GM18868 (cell line): Measurements from ENCODE around the gene ATP6V1C2.
"Not testable (repeated sequence)": the region's sequence is repeated elsewhere in the genome, so short reads cannot be mapped to it uniquely, and the experiment has no call there.

ENCODE experiments used
- ATAC-seq: cut with Tn5 transposase; IDR thresholded peaks from one replicate; pipeline ENCODE4 v1.9.1; 2021; ENCODE audit warnings: mild to moderate bottlenecking, moderate library complexity; ENCODE audit not compliant: unreplicated experiment

The ATP6V1C2 gene

DNA sequence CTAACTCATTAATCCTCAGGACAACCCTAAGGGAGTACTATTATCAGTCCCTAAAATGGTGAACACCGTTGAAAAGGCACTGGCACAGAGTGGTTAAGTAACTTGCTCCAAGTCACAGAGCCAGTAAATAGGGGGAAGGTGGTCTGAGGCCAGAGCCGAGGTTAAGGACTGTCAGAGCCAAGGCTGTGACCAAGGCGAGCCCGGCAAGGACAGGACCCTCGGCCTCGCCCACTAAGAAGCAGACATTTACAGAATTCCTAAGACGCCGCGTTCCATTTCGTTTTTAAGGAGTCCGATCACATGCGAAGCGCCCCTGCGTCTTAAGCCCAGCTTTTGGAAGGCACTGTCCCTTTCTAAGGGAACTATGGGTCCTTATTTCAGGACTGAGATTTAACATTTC is 90.1 kb downstream of the ATP6V1C2 start:
- no peak for ATAC-seq

DNA sequence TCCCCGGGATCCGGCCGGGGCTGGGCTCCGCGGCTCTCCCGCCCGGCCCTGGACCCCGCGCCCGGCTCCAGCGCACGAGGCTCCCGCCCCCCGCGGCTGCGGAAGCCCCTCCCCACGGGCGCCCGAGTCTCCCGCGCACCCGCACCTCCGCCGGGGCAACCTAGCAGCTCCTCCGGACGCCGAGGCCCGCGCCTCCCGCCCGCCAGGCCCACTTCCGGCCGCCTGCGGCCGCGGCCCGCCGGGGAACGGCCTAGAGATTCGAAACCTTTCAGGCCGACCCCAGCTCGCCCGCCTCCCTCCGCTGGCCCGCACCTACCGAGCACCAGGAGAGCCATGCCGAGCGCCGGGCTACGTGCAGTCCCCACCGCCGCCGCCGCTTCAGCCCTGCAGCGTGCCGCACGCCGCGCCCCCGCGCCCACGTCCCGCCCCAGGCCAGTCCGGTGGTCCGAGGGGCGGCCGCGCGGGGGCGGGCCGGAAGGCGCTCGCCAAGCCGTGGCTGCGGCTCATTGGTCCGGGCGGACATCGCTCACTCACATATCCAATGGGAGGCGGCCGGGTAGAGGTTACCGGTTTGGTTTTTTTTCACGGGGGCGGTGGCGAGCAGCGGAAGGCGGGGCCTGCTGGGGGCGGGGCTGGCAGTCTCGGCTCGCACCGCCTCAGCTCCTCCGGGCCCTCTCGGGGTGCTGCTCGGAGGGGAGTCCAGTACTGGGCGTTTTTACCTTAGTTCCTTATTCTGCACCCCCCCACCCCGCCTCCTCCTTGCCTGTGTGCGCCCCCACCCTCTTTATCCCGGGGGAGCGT is 91.1 kb downstream of the ATP6V1C2 start, which contains the start of gene PDIA6:
TSS of gene PDIA6 (minus strand) at position 424 of the 801 bp plus-strand sequence. CDS start at position 335, 89 bp downstream.
- peak; percentile 88 for ATAC-seq

DNA sequence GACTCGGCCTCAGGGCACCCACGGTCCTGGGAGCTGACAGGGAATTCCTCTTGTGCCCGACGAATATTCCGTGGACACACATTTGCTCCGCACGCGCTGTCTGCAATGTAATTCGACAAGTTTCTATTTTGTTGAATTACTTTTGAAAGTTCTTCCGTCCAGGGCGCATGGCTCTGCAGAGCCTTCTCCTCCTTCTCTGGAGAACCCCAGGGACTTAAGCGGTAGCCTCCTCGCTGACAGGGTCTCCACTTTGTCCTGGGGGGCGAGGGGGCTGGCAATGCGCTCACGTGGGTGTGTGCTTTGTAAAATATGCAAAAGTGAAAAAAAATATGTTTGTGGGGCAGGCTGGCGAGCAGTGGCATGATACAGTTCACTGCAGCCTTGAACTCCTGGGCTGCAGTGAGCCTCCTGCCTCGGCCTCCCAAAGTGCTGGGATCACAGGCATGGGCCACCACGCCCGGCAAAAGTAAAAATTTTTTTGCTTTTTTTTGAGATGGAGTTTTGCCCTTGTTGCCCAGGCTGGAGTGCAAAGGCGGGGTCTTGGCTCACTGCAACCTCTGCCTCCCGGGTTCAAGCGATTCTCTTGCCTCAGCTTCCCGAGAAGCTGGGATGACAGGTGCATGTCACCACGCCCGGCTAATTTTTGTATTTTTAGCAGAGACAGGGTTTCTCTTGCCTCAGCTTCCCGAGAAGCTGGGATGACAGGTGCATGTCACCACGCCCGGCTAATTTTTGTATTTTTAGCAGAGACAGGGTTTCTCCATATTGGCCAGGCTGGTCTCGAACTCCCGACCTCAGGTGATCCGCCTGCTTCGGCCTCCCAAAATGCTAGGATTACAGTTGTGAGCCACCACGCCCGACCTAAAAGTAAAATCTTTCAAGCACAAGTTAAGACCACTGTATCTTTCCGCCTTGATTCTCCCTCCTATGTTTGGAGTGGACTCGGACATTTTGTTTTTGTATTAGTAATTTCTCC is 92.0 kb downstream of the ATP6V1C2 start:
- ATAC-seq, result not testable (repeated sequence)

DNA sequence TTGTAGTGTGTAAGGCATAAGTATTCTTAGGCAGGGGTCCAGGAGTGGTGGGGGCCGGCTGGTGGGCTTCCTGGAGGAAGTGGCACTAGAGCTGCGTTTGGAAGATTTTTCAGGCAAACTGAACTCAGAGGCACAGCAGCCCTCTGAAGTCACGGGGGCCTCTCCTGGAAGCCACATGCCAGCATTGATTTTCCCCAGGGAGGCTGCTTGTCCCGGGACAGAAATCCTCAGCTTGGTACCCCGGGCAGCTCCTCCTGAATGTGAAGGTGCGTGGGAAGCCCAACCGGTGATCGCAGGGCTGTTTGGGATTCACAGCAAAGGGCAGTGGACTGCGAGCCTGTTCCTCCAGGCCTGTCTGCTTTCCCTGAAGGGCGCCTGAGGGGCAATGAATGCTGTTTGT is 92.7 kb downstream of the ATP6V1C2 start:
- no peak for ATAC-seq

DNA sequence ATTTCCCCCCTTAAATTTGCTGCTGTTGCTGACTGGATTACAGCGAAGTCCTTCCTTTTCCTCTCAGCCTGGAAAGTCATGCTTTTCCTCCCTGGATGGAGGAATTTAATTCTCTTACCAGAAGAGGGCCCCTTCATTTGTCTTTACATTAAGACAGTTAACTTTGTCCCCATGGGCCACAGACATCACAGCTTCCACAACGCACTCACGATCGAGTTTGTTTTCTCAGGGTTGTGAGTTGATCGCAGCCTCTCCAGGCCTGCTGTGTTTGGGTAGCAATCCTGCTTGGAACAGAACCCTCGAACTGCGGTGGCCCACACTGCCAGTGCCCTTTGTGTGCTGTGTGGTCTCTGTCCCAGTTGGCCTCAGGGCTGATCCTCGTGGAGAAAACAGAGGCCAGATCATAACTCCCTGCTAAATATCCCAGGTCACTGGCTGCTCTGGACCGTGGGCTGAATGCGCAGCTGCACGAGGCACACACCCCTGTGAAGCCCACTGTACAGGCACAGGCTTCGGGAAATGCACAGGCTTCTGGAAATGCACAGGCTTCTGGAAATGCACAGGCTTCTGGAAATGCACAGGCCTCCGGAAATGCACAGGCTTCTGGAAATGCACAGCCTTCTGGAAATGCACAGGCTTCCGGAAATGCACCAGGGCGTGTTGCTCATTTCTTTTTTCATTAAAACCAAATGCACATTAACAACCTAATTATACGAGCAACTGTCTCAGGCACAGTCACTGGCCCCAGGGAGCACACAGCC is 93.3 kb downstream of the ATP6V1C2 start:
- no peak for ATAC-seq

DNA sequence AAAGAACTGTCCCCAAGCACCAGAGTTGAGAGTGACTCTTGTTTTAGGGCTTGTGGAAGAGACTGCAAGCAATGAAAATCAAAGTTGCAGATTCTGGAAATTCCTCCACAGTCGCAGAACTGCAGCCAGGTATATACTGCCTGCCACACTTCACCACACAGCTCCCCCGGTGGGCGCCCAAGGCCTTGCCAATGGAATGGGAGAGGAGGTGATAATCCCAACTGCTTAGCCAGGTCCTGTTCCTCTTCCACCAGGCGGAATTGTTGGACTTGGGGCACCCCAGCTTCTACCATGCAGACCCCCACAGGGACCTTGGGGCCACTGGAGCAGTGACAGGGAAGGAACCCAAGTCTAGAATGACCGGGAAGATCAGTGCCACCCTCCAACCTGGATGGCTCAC is 96.0 kb downstream of the ATP6V1C2 start:
- no peak for ATAC-seq

DNA sequence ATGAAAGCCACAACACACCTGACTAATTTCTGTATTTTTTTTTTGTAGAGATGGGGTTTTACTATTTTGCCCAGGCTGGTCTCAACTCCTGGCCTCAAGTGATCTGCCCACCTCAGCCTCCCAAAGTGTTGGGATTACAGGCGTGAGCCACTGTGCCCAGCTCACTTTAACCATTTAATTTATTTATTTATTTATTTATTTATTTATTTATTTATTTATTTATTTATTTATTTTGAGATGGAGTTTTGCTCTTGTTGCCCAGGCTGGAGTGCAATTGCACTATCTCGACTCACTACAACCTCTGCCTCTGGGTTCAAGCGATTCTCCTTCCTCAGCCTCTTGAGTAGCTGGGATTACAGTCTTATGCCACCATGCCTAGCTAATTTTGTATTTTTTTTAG is 96.9 kb downstream of the ATP6V1C2 start:
- not testable (repeated sequence) for ATAC-seq

DNA sequence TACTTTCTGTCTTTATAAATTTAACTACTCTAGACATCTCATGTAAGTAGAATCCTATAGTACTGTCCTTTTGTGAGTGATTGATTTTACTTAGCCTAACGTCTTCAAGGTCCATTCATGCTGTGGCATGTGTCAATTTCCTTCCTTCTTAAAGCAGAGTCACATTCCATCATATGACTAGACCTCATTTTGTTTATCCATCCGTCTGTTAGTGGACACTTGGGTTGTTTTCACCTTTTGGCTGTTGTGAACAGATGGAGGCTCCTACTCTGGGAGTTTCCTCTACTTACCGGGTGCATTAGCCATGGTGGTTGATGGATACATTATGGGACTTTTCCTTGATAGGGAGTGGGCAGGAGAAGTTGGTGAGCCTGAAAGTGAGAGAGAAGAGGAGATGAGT is 97.6 kb downstream of the ATP6V1C2 start:
- no peak for ATAC-seq

DNA sequence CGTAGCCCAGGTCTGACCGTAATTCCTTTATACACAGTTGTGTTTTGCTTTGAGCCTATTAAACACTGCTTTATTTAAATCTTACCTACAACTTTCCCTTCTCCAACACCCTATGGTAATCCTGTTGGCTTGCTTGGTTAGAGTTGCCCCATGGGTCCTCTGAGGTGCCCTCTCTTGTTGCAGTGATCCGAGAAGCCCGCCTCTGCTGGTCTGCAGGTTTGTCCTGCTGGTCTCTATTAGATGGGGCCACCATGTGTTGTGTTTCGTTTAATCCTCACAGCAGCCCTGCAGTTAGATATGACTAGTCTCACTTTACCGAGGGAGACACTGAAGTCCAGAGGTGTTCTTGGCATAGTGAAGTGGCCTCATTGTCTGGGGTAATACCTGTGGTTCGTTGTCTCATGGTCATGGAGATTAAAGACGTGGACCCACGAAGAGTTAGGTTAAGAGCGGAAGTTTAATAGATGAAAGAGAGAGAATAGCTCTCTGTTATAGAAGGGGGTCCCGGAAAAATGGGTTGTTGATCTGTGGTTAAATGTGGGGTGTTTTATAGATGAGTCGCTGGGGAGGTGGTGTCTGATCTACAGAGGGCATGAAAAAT is 98.4 kb downstream of the ATP6V1C2 start:
- no peak for ATAC-seq

DNA sequence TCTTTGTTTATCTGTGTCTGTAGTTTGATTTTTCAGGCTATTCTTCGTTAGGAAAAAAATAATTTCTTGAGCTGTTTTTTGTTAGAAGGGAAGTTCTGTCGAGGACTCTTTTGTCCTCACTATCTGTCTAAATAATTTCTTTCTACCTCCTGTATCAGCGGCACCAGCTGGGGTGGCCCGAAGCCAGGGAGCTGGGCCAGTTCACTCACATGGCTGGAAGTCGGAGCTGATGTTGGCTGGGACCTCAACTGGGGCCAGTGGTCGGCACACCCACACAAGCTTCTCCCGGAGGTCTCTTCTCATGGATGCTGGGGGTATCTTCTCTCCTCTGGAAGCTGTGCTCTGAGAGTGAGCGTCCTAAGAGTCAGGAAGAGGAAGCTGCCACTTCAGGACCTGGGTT is 99.1 kb downstream of the ATP6V1C2 start:
- ATAC-seq, result no peak

DNA sequence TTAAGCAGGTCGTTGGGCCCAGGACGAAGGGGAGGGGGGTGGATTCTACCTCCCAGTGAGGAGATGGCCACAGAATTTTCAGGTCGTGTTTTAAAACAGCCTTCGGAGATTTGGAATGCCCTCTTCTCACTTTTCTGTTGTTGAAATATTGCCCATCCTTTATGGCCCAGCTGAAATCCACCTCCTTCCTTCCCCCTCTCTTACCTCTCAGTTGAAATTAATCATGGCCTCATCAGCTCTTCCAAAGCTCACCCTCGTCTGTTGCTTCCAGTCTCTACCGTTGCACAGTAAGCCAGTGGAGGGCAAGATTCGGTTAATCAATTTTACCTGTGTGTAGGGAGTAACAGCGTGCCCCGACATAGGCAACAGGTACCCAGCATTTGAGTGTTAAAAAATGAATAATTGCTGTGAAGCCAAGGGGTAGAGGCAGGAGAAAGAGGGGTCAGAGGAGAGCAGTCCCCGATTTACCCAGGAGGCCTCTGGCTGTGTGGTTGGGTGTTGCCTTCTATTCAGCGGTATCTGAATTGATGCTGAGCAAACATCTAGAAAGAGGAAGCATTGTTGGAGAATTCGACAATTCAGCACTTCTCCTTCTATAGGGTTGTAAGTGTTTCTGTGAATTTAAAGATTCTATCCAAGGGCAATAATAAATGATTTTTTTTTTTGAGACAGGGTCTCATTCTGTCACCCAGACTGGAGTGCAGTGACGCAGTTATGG is 99.7 kb downstream of the ATP6V1C2 start:
- ATAC-seq, result no peak

DNA sequence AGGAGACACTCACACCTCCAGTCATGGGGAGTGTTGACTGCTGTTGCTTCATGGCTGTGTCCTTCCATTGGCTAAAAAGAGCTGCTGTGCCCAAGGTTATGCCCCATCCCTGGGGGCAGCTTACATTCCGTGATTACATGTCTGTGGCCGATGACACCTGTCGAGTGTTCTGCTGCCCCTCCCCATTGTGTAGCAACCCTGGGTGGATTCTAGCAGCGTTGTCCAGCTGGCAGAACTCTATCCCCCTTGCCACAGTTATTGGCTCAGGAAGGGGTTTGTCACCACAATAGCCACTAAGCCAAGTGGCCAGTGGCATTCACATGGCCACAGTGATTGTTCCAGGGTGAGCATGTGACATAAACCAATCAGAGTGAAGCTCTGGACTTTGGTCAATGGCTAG is 102.8 kb downstream of the ATP6V1C2 start:
- no peak for ATAC-seq

DNA sequence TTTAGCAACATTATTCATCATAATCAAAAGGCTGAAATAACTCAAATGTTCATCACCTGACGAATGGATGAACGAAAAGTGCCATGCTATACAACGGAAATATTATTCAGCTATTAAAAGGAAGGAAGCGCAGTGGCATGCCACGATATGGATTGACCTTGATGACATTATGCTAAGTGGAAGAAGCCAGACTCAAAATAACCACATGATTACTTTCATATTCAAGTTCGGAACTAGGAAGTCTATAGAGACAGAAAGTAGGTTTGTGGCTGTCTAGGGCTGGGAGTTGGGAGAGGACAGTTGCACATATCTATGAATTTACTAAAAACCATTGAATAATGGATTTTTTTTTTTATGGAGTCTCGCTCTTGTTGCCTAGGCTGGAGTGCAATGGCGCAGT is 104.6 kb downstream of the ATP6V1C2 start:
- ATAC-seq, result no peak

DNA sequence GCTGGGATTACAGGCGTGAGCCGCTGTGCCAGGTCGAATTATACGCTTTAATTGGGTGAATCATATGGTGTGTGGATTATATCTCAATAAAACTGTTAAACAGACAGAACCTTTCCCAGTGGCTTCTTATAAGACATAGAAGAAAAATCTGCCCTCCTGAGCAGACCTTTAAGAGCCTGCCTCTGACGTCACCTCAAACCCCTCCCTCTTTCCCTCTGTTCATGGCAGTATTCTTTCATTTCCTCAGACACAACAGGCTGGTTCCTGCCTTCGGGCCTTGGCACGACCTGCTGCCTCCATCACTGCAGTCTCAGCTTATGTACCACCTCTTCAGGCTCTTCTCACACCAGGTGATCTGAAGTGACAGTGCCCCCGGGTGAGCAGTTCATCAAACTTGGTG is 105.2 kb downstream of the ATP6V1C2 start:
- no peak for ATAC-seq

DNA sequence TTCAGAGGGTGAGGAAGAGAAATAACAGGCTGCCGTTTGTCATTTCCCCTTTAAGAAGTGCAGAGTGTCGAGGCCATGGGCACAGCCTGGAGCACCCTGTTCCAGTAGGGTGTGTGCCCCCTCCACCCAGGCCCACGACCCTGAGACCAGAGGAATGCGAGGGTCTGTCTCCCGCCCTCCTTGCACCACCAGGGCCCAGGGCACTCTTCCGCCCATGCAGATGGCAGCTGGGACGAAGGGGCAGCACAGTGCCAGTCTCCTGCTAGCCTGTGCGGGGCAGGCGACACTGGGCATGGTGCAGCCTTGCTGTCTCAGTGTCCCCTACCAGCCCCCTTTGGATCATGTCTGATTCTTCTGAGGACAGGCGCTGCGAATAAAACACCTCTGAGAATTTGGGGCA is 106.9 kb downstream of the ATP6V1C2 start:
- ATAC-seq, result no peak

DNA sequence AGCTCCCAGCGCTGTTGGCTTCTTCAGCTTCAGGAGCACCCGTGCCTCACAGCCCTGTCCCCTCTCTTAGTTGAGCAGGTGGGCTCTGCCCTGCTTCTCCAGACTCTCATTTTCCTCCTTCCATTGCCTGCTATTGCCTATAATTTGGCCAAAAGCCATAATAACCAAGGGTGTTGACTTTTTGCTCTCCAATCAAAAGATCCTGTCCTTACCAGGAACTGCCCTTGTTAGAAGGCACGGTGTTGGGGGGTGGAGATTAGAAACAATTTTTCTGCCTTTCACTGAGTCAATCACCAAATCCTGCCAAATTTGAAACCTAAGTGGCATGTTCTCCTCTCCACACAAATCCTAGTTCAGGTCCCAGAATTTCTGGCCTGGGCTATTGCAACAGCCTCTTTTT is 107.9 kb downstream of the ATP6V1C2 start:
- ATAC-seq, result no peak

DNA sequence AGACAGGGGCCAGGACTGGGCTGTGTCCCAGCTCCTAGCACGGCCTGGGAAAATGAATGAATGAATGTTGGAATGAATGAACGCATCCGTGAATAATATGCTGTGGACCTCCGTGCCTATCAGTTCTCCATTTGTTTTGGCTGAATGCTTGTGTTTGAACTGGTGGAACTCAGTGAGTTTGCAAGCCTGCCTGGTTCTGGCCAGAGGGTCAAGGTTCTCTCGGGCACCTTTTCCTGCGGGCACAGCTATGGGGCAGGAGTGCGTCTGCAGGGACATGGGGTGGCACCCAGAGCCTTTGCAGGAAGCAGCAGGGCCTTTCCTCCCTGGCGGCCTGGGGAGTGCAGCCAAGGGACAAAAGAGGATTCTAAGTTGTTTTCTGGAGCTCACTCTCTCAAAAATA is 108.8 kb downstream of the ATP6V1C2 start:
- no peak for ATAC-seq

DNA sequence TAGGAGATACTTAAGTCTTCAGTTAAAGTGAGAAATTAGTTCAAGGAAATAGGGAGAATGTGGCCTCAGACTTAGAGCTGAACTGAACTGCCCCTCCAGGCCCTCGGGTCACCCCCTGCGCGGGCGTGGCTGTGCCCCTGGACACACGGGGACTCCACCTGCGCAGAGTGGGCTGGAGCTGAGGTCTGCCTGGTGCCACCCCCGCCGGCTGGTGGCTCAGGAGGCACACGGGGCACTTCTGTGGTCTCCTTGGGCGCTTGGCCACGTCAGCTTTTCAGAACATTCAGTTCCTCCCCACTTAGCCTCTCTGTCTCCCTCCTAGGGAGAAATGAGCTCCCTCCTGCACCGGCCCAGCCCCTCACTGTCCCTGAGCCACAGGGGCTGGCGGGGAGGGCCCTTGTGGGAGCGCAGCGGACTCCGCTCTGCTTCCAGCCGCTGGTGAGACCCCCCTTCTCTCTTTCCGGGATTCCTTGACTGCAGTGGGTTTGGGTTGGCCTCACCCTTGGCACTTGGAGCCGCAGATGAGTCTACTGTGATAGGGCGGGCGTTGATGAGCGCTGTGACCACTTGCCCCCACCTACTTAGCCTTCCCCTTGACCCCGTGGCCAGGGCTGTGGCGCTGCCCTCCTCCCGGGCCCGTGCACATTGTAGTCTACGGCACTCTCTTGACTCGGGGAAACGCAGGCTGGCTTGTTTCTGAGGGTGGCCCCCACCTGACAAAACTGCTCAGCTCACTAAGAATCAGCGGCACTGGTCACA is 109.4 kb downstream of the ATP6V1C2 start:
- no peak for ATAC-seq

DNA sequence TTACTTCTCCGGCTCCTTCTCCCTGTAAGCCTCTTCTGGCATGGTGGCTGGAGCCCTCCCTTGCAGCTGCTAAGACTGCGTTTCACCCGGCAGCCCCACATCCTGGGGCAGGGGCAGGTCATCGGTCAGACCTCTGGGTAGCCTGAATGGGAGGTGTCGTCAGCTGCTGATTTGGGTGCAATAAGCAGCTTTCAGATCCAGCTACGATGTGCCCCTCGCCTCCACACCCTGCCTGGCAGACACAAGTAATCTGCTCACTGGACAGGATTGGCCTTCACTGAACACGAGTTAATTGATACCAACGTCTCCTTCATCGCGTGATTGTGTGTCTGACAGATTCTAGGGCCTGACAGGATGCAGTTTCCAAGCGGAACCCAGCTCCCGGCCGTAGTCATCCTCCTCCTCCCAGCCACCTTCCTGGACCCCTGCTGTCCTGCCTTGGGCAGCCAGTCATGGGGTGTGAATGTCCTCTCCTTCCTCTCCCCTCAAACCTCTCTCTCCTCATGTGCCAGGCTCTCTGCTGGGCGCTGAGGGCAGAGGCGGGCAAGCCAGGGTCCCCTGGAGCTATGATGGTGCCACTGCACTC is 110.1 kb downstream of the ATP6V1C2 start:
- no peak for ATAC-seq
